HG02973 (cell line): ENCODE results near the gene NR2C1.
"Not testable (repeated sequence)": the region's sequence is repeated elsewhere in the genome, so short reads cannot be mapped to it uniquely, and the experiment has no call there.

Experiments
- ATAC-seq: cut with Tn5 transposase; IDR thresholded peaks from one replicate; pipeline ENCODE4 v1.9.1; 2021; ENCODE audit warnings: moderate library complexity; ENCODE audit not compliant: unreplicated experiment

Gene NR2C1

DNA sequence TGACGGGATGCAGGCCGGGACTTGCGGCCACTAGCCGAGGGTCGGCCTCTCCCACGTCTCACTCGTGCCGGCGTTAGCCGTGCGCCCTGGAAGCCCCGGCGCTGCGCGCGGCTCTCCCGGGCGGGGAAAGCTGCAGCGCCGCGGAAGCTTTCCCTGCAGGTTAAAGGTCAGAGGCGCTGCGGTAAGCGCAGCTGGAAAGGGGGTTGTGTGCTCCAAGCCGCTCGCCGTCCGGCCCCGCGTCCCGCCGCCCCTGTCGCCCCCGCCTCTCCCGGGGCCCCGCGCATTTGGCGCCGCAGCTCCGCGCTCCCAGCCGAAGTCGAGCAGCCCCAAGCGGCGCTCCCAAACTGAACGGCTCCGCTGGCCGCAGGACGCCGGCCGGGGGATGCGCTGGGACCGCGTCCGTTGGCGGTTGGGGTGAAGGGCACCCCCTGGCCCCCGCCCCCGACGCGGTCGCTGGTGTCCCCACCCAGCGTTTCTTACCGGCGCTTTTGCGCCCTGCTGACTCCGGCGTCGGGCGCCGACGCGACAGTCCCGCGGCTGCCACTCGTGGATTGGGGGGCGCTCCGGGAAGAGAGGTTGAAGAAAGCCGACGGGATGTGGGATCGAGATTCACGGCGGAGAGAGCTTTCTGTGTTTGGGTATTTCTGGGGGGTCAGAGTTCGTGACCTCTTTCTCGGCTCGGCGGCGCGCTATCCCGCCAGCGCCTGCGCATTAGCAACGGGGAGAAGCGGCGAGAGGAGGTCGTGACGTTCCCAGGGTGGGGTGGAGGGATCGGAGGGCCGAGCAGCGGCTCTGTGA is at the start of gene NR2C1:
Gene NR2C1 (minus strand): TSS at position 719 of the 798 bp plus-strand sequence. CDS start 6,234 bp downstream, outside the sequence.
- peak; percentile 94 for ATAC-seq

- no peak for ATAC-seq
Measured at GRCh38 chr12:95118788-95119179, 45.4 kb upstream of the NR2C1 start.

- ATAC-seq = no peak
Measured at GRCh38 chr12:95118138-95118787, 44.8 kb upstream of the NR2C1 start.

- peak; percentile 52 for ATAC-seq
Measured at GRCh38 chr12:95117178-95117599, 43.8 kb upstream of the NR2C1 start.

GRCh38 chr12:95116773-95117172 is 43.4 kb upstream of the NR2C1 start:
- peak; percentile 50 for ATAC-seq

DNA sequence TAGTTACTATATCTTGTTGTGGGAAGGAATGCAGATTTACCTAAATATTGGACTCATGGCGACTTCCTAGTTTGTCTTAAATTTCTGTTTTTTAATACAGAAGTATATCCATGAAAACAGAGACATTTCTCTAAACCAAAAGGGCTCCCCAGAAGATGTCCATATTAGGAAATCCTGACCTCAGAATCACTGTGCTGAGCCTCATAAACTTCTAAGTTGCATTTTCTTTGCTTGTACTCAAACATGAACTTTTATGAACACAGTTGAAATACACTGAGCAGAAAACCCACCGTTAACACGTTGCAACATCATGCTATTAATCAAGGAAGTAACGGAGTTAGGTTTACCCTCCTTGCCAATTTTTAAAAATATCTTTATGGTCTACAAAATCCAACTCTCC is 42.9 kb upstream of the NR2C1 start:
- no peak for ATAC-seq

GRCh38 chr12:95115641-95116040 is 42.2 kb upstream of the NR2C1 start:
- ATAC-seq = no peak

GRCh38 chr12:95114766-95115405 is 41.5 kb upstream of the NR2C1 start:
- ATAC-seq = no peak

- no peak for ATAC-seq
Measured at GRCh38 chr12:95107362-95107761, 33.9 kb upstream of the NR2C1 start.

DNA sequence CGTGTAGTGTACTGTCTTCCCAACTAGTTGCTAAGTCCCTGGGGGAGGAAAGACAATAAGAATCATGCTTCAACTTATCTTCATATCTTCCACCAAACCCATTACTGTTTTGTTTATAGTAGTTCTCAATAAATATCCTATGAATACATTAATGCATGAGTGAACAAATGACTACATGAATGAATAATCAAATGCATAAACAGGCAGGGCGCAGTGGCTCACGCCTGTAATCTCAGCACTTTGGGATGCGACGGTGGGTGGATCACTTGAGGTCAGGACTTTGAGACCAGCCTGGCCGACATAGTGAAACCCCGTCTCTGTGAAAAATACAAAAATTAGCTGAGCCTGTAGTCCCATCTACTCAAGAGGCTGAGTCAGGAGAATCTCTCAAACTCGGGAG is 32.1 kb upstream of the NR2C1 start:
- no peak for ATAC-seq

GRCh38 chr12:95104919-95105452 is 31.6 kb upstream of the NR2C1 start:
- ATAC-seq = no peak

DNA sequence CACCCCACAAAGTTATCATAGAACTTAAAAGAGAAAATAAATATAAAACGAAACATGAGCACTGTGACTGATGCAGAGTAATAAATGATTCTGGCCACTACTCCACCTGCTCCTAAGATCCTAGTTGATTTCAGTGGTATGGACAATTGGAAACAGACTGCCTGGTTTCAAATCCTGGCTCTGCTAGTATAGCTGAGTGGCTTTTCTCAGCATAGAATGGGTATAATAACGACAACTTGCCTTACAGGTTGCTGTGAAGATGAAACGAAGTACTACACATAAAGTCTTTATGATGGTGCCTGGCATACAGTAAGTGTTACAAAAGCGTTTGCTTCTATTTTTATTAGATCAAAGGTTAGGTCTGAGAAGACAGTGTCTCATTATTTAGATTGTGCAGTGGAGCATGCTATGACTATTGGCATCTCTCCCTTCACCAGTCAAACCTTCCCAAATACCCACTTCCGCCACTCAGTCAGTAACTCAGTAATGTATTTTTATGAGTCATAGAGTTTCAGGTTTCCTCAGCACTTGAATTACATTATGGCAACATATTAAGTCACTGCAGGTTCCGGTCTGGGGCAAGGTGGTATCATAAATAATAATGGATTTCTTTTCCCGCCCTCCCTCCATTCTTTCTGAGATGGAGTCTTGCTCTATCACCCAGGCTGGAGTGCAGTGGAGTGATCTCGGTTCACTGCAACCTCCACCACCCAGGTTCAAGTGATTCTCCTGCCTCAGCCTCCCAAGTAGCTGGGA is 29.7 kb upstream of the NR2C1 start:
- ATAC-seq = peak; percentile 96

- not testable (repeated sequence) for ATAC-seq
Measured at GRCh38 chr12:95101957-95102356, 28.5 kb upstream of the NR2C1 start.

- ATAC-seq = no peak
Measured at GRCh38 chr12:95100264-95101190, 27.1 kb upstream of the NR2C1 start.

DNA sequence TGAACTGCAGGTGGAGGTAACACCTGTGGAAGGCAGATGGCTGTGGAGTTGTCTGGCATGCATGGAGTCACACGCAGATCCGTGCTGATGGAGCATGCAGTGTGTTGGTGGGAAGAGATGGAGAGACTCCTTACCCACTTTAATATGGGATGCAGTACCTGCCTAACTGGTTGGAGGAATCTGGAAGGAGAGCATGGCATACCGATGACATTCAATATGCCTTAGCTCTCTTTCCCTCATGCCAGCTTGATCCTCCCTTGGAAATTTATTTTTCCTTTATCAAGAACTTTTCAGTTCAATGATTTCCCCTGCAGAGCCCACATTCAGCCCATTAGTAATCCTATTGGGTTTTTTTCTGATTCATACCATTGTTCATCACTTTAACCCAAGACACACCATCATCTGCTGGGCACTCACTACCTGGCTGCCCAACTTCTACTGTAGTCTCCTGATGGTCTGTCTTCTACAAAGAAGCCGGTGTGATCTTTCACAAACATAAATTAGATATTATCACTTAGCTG is 25.9 kb upstream of the NR2C1 start:
- ATAC-seq = no peak

DNA sequence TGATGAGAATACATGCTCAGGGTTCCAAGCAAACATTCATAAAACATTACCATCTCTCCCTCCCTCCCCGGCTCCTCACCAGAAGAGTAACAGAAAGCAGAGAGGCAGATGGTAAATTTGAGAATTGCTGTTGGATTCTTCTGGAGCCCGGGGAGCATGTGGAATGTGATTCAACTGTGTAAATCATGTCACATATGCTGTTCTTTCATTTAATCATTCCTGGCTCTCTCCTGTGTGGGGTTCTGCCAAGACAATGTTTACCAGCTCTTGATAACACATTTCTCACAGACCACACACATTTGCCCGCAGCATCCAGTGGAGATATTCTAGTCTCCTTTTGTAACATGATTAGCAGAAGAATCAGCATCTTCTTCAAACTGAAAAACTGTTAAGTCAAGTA is 23.4 kb upstream of the NR2C1 start:
- no peak for ATAC-seq

GRCh38 chr12:95096378-95096777 is 23.0 kb upstream of the NR2C1 start:
- no peak for ATAC-seq

DNA sequence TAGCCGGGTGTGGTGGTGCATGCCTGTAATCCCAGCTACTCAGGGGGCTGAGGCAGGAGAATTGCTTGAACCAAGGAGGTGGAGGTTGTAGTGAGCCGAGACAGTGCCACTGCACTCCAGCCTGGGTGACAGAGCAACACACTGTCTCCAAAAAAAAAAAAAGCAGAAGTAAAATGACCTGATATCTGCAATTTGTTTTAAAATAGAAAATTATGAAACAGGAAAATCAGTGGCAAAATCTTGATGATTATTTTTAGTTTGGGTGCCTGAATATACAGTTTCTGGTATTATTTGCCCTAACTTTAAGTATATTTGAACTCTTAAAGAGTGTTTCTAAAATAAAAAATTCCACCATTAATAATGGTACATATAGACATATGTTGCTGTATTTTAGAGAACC is 22.4 kb upstream of the NR2C1 start:
- ATAC-seq = not testable (repeated sequence)

DNA sequence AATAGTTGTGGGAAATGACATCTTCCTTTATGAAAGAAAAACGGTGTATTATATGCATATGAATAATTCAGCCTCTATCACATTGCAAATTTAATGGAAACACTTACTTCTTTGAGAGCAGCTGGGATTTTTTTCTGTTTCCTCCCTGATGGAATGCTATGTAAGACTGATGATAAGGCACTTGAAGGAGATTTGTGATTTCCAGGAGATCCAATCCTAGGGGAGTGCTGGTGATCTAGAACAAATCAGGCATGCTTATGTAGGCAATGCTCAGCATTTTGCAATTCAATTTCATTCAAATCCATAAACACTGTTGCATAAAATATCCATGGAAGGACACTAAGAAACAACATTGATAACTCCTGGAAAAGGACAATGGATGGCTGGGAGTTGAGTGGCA is 16.0 kb upstream of the NR2C1 start:
- ATAC-seq = no peak

- no peak for ATAC-seq
Measured at GRCh38 chr12:95088379-95088778, 15.0 kb upstream of the NR2C1 start.
